ENCODE data around the gene PPM1J. TPM values are rescaled to one million over a fixed set of nuclear protein-coding genes. Genes with fewer than 3 reads are reported as not detected.

Gene PPM1J
- total and polyA plus RNA-seq, 9 of the 15 experiments (the other 6 are each of a cell fraction or from before 2014, with no cell fraction given) = 0.25 to 10.5 (median 4.2) TPM

GRCh38 chr1:112674440-112674985, 40.6 kb downstream of the PPM1J start, which contains the start of gene MOV10 (continued):
- no peak for TF ChIP-seq RBM15 (IDR thresholded peaks at IDR 0.05; ENCODE audit: insufficient read depth, low read length)
- peak; percentile 53 for TF ChIP-seq ZSCAN32 (CRISPR knock-in tag; IDR thresholded peaks at IDR 0.05)
- TF ChIP-seq RBM25 (IDR thresholded peaks at IDR 0.05; ENCODE audit: low read depth, low read length, severe bottlenecking) = no peak
- TF ChIP-seq ZNF407 (IDR thresholded peaks at IDR 0.05; ENCODE audit: low read depth) = 0 out of 2 replicates have a peak, but pooled peaks have one; percentile 48
- TF ChIP-seq CBX3 (IDR thresholded peaks at IDR 0.05; ENCODE audit: borderline replicate concordance in 1 of 2, low read length in 2 of 2) = no peak
- no peak for TF ChIP-seq NFYB (IDR thresholded peaks at IDR 0.05; ENCODE audit: extremely low read depth, insufficient read length)
- TF ChIP-seq ZKSCAN3 (CRISPR knock-in tag; IDR thresholded peaks at IDR 0.05) = no peak
- TF ChIP-seq RBBP5 (IDR thresholded peaks at IDR 0.05; ENCODE audit: borderline replicate concordance, insufficient read depth, low read length, poor library complexity, severe bottlenecking) = peak; percentile 86
- peak; percentile 88 for TF ChIP-seq BRD9 (IDR thresholded peaks at IDR 0.05; ENCODE audit: low read depth, partially characterized antibody)
- TF ChIP-seq ZEB2 (IDR thresholded peaks at IDR 0.05) = peak; percentile 60
- TF ChIP-seq ZNF184 (CRISPR knock-in tag; IDR thresholded peaks at IDR 0.05) = no peak
- TF ChIP-seq ZNF589 (CRISPR knock-in tag; IDR thresholded peaks at IDR 0.05; ENCODE audit: low read depth) = no peak; the same call in 1 of the 2 replicates
- 0 out of 2 replicates have a peak, but pooled peaks have one; percentile 17 for TF ChIP-seq CTBP1 (IDR thresholded peaks at IDR 0.05; ENCODE audit: borderline replicate concordance)
- TF ChIP-seq DNMT1 (IDR thresholded peaks at IDR 0.05) = peak; percentile 16; the same call in 1 of the 2 replicates
- TF ChIP-seq HLTF (IDR thresholded peaks at IDR 0.05) = peak; percentile 74
- TF ChIP-seq POLR2B (IDR thresholded peaks at IDR 0.05; ENCODE audit: low read depth, partially characterized antibody) = peak; percentile 85
- peak; percentile 94 for TF ChIP-seq ZFPM2 (CRISPR knock-in tag; IDR thresholded peaks at IDR 0.05)
- TF ChIP-seq MLLT1 (IDR thresholded peaks at IDR 0.05) = peak; percentile 79 to 84; a peak in 3 of 4 replicates
- TF ChIP-seq NFIX (CRISPR knock-in tag; IDR thresholded peaks at IDR 0.05; ENCODE audit: low read depth) = 0 out of 2 replicates have a peak, but pooled peaks have one; percentile 28
- TF ChIP-seq ATF1 (CRISPR knock-in tag; IDR thresholded peaks at IDR 0.05) = no peak
- 0 out of 2 replicates have a peak, but pooled peaks have one; percentile 21 for TF ChIP-seq ATF1 (tag; IDR thresholded peaks at IDR 0.05)
